Psoas muscle (tissue), 8 donors: ENCODE data around the gene CCDC12. TPM values are rescaled to one million over a fixed set of nuclear protein-coding genes. Genes with fewer than 3 reads are reported as not detected.
A peak's percentile ranks its signal among the peaks of the same experiment; 100 is the strongest.

ENCODE experiments used
- ATAC-seq, 4 donors: fragments of 200-7000 bp; cut with Tn5 transposase; one replicate each; pipeline ENCODE4 v1.9.1; 2020; ENCODE audit warnings: moderate library complexity in 3 of 4, mild to moderate bottlenecking in 2 of 4
- DNase-seq, 2 donors: peaks; one replicate each; pipeline ENCODE4 v3.0.0-alpha.2; 2020
- H3K27ac ChIP-seq: fragments of 200-600 bp; one replicate; pipeline ENCODE4 v1.8.0; 2022
- H3K27me3 ChIP-seq, 3 donors: fragments of 200-600 bp in 1 of 3; one replicate each; pipeline versions ENCODE4 v1.6.1 to v1.8.0; 2013 to 2022; ENCODE audit warnings: low read length in 2 of 3, mild to moderate bottlenecking in 2 of 3, moderate library complexity in 1 of 3; ENCODE audit not compliant: insufficient read depth in 3 of 3
- H3K36me3 ChIP-seq, 2 donors: fragments of 200-600 bp in 1 of 2; one replicate each; pipeline versions ENCODE4 v1.6.1 to v1.8.0; 2013 to 2022; ENCODE audit warnings: low read depth in 1 of 2, mild to moderate bottlenecking in 1 of 2, moderate library complexity in 1 of 2; ENCODE audit not compliant: insufficient read depth in 1 of 2
- H3K4me1 ChIP-seq: fragments of 200-600 bp; one replicate; pipeline ENCODE4 v1.8.0; 2022
- H3K4me3 ChIP-seq: fragments of 200-600 bp; one replicate; pipeline ENCODE4 v1.8.0; 2022; ENCODE audit warnings: mild to moderate bottlenecking
- H3K9me3 ChIP-seq: fragments of 200-600 bp; one replicate; pipeline ENCODE4 v1.8.0; 2022
- WGBS, 3 donors: extraction: QIAGEN DNeasy Blood & Tissue Kit; methylation state at CpG; one replicate each; pipeline versions ENCODE4 v1.1.6 to v1.1.7; 2013; 5-methylcytosine and 5-hydroxymethylcytosine counted together
- intact Hi-C, 2 donors: fragments of 100-400 bp; cut with DNase I; formaldehyde crosslinking; loops; one replicate each; pipeline versions ENCODE4 v1.11.0 to v1.14.2; 2022
- polyA plus RNA-seq, 3 donors: library from polyadenylated mRNA; stranded (reverse); fragments of 200-250 nt; gene quantifications; one replicate each; pipeline ENCODE4 v1.2.3, GENCODE V29; 2013
- total RNA-seq, 4 donors: library from RNA; stranded (reverse); fragmentation: NEBNext Ultra II Directional in 2 of 4; extraction: Animal tissue kit (Norgen Biotek cat#: 25700) in 2 of 4; gene quantifications; one replicate each; pipeline versions ENCODE4 v1.2.1 to v1.2.4, GENCODE V29; 2021 to 2023
- TF ChIP-seq, protein P1 (sequence below): fragments of 200-600 bp; IDR thresholded peaks from one replicate; pipeline ENCODE4 v1.8.0; 2022; ENCODE audit warnings: antibody characterized with exemption
- donor health status: healthy with polysubstance abuse.
- donor health status: DM: no; HTN: no; CAD: no; lungs with moderate emphysema.
- donor health status: Bipolar disorder and iron deficiency.
- donor health status: healthy.
- donor health status: DM: yes; HTN: yes; CAD: no.
- donor health status: DM: no; HTN: no; CAD: no.
- donor health status: DM: no; HTN: no; CAD: no.
- donor health status: DM: yes; HTN: yes; CAD: no.

The CCDC12 gene
- total and polyA plus RNA-seq, 7 donors: 25.1 to 69.8 (median 36.4) TPM

DNA sequence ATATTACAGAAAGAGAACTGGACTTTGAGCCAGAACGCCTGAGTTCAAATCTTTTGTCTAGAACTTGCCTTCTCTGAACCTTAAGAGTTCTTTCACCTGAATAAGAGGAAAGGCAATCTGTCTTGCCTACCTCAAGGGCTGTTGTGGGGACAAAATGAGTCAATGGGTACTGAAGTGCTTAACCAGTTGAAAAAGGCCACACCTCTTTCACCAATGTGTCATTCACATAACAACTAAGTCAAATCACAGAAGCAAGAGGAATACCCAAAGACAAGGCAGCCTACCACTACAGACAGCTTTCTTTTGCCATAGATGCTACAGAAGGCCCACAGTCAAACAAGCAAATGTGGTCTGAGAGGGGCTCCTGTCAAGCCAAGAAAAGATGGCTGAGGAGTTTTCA lies 42.7 kb upstream of the CCDC12 start:
- Histone ChIP-seq H3K36me3 (peaks cover 11 to 50% of the 10 kb centered on the region in 2 donors), H3K4me1 (peaks cover 37% of the 10 kb centered on the region), H3K27ac (peak overlapping the region; percentile 54), H3K4me3 (no peak overlapping the region), H3K9me3 (no peaks in the 10 kb centered on the region), H3K27me3 (no peaks in the 10 kb centered on the region)
- intact Hi-C loops: no loop called here
- WGBS, 3 donors: 86 to 100% (median 98%) methylated on average over 1 of the region's 1 CpG
- DNase-seq: no peak
- TF ChIP-seq, protein P1, sequence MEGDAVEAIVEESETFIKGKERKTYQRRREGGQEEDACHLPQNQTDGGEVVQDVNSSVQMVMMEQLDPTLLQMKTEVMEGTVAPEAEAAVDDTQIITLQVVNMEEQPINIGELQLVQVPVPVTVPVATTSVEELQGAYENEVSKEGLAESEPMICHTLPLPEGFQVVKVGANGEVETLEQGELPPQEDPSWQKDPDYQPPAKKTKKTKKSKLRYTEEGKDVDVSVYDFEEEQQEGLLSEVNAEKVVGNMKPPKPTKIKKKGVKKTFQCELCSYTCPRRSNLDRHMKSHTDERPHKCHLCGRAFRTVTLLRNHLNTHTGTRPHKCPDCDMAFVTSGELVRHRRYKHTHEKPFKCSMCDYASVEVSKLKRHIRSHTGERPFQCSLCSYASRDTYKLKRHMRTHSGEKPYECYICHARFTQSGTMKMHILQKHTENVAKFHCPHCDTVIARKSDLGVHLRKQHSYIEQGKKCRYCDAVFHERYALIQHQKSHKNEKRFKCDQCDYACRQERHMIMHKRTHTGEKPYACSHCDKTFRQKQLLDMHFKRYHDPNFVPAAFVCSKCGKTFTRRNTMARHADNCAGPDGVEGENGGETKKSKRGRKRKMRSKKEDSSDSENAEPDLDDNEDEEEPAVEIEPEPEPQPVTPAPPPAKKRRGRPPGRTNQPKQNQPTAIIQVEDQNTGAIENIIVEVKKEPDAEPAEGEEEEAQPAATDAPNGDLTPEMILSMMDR: no peak
- no peak for ATAC-seq

DNA sequence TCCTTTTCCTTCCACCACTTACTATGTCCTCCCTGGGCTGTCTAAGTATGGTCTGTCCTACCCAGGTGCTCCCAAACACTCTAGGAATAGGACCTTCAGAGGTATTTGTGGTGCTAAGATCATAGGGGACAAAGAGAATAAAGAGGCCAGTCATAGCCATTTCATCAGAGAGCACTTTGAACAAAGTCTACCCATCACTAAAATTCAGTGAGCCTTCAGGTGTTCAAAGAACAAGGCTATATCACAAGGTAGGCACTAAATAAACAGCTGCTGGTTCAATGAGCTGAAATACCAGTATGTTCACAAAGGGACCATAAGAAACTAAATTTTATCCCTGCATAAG lies 41.7 kb upstream of the CCDC12 start:
- ATAC-seq (no peak), DNase-seq (no peak)
- Histone ChIP-seq H3K36me3 (peaks cover 11 to 50% of the 10 kb centered on the region in 2 donors), H3K4me3 (no peak overlapping the region), H3K9me3 (no peaks in the 10 kb centered on the region), H3K4me1 (peaks cover 35% of the 10 kb centered on the region), H3K27me3 (no peaks in the 10 kb centered on the region), H3K27ac (peak overlapping the region; percentile 39)
- TF ChIP-seq, protein P1: no peak
- intact Hi-C loops: no loop called here

DNA sequence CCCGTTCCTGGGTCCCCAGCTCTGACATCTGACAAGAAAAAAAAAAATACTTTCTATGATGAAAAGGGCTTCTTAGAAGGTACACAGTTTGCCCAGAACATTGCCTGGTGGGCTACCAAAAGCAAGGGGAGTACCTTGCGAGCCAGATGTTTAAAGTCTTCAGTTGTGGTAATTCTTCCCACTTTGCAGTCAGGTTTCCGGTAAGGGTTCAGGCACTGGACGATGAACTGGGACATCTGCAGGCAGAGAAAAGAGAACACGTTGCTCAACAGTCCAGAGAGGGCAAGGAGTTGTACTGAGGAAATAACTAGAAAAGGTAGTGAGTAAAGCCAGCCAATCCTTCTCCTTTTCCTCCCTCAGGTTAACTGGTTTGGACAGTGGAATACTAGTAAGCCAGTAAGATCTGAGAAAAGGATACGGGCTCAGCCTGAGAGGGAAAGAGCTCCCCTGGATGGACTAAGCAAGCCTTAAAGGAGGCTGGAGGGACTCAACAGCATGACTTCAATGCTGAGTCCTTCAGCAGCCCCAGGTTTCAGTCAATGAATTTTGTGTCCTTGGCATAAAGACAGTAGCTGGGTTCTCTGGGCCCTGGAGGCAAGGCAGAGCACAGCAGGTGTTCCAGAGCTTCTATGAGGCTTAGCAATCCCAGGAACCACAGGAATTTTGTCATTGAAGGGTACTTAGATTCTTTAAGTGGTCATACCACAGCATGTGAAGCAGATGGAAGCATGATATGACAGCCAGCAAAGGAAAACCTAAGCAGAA lies 41.1 kb upstream of the CCDC12 start:
- no peak for DNase-seq
- intact Hi-C loops: no loop called here
- Histone ChIP-seq H3K36me3 (peaks cover 11 to 50% of the 10 kb centered on the region in 2 donors), H3K27me3 (no peaks in the 10 kb centered on the region), H3K27ac (peak overlapping the region; percentile 39), H3K4me1 (peaks cover 35% of the 10 kb centered on the region), H3K4me3 (no peak overlapping the region), H3K9me3 (no peaks in the 10 kb centered on the region)
- TF ChIP-seq, protein P1: no peak
- 86 to 89% (median 86%) methylated on average over 6 of the region's 6 CpGs for WGBS, 3 donors
- peak in 2 of 4 donors; percentile 15 for ATAC-seq

DNA sequence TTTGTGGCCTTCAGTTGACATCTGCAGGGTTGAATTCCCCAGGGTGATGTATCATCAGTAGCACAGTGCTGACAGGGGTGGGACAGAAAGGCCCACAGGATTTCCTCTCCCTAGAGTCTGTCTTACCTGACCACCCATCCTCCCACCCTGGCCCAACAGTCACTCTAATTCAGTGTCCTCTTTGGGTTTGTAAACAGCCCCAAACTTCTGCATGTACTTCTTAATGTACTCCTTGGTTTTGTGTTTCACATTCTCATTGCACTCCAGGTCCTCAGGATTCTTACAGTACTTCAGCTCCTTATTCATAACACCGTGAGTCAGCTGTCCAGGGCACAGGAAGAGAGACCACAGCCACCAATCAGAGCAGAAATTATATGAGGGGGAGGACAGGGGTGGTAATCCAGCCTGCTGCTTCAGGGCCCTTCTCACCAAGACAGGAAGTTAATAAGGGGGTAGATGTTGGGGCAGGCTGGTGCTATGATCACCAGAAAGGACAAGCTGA lies 40.4 kb upstream of the CCDC12 start:
- peaks cover 35% of the 10 kb centered on the region for H3K4me1 ChIP-seq
- no peaks in the 10 kb centered on the region for H3K9me3 ChIP-seq
- 27 to 71% (median 43%) methylated on average over 1 of the region's 1 CpG for WGBS, 3 donors
- DNase-seq (no peak), ATAC-seq (peak; percentile 24 to 53 (median 50))
- H3K27me3 ChIP-seq: no peaks in the 10 kb centered on the region
- peaks cover 11 to 50% of the 10 kb centered on the region in 2 donors for H3K36me3 ChIP-seq
- peak overlapping the region; percentile 39 for H3K27ac ChIP-seq
- TF ChIP-seq, protein P1: no peak
- intact Hi-C loops: no loop called here
- no peak overlapping the region for H3K4me3 ChIP-seq
